Ectodermal cell (in vitro differentiated cells): ENCODE measurements around the gene HSP90AB1.

Experiments
- H3K27ac ChIP-seq: 2 replicates; pipeline ENCODE4 v1.7.0; 2013; ENCODE audit warnings: mild to moderate bottlenecking, low read depth, low read length; ENCODE audit not compliant: insufficient read depth, poor library complexity, severe bottlenecking
- H3K27me3 ChIP-seq: 2 replicates; pipeline ENCODE4 v1.7.0; 2013; ENCODE audit warnings: mild to moderate bottlenecking, low read length; ENCODE audit not compliant: insufficient read depth, control insufficient read depth, poor library complexity, severe bottlenecking
- H3K36me3 ChIP-seq: one replicate; pipeline ENCODE4 v1.7.0; 2013; ENCODE audit warnings: low read length; ENCODE audit not compliant: control insufficient read depth, insufficient read depth
- H3K4me1 ChIP-seq: one replicate; pipeline ENCODE4 v1.7.0; 2013; ENCODE audit warnings: low read length; ENCODE audit not compliant: control insufficient read depth, insufficient read depth
- H3K4me3 ChIP-seq: 2 replicates; pipeline ENCODE4 v1.7.0; 2013; ENCODE audit warnings: low read depth, low read length, control low read depth; ENCODE audit not compliant: insufficient read depth
- H3K9me3 ChIP-seq: 2 replicates; pipeline ENCODE4 v1.7.0; 2013; ENCODE audit warnings: mild to moderate bottlenecking, low read length, moderate library complexity; ENCODE audit not compliant: control insufficient read depth
- WGBS, 2 experiments: methylation state at CpG; one replicate each; pipeline ENCODE4 v1.1.7; 2013; ENCODE audit warnings: missing lambda C conversion rate in 2 of 2; 5-methylcytosine and 5-hydroxymethylcytosine counted together

HSP90AB1 gene

GRCh38 chr6:44277763-44278162 is 30.9 kb downstream of the HSP90AB1 start:
- H3K27ac ChIP-seq: no peak overlapping the region
- peaks cover 61% of the 10 kb centered on the region for H3K27me3 ChIP-seq
- no peaks in the 10 kb centered on the region for H3K9me3 ChIP-seq
- peaks cover 3% of the 10 kb centered on the region for H3K4me1 ChIP-seq
- 82 to 83% methylated on average over 7 of the region's 7 CpGs for WGBS, 2 experiments
- H3K4me3 ChIP-seq: no peak overlapping the region
- no peaks in the 10 kb centered on the region for H3K36me3 ChIP-seq

GRCh38 chr6:44278315-44278714 is 31.4 kb downstream of the HSP90AB1 start:
- no peak overlapping the region for H3K4me3 ChIP-seq
- H3K27ac ChIP-seq: no peak overlapping the region
- WGBS, 2 experiments: 65 to 72% methylated on average over 3 of the region's 3 CpGs
- H3K27me3 ChIP-seq: peaks cover 62% of the 10 kb centered on the region
- H3K36me3 ChIP-seq: no peaks in the 10 kb centered on the region
- peaks cover 3% of the 10 kb centered on the region for H3K4me1 ChIP-seq
- no peaks in the 10 kb centered on the region for H3K9me3 ChIP-seq

GRCh38 chr6:44278774-44279697 is 32.1 kb downstream of the HSP90AB1 start:
- Histone ChIP-seq H3K36me3 (no peaks in the 10 kb centered on the region), H3K4me1 (peaks cover 3% of the 10 kb centered on the region), H3K27ac (no peak overlapping the region), H3K9me3 (no peaks in the 10 kb centered on the region), H3K27me3 (peaks cover 69% of the 10 kb centered on the region), H3K4me3 (no peak overlapping the region)
- 75% methylated on average over 9 of the region's 9 CpGs for WGBS, 2 experiments

- Histone ChIP-seq H3K4me3 (no peak overlapping the region), H3K27me3 (peaks cover 71% of the 10 kb centered on the region), H3K27ac (no peak overlapping the region), H3K36me3 (no peaks in the 10 kb centered on the region), H3K9me3 (no peaks in the 10 kb centered on the region), H3K4me1 (no peaks in the 10 kb centered on the region)
- 48 to 55% methylated on average over 2 of the region's 2 CpGs for WGBS, 2 experiments
Measured at GRCh38 chr6:44284121-44284520, 37.2 kb downstream of the HSP90AB1 start.

- 52 to 55% methylated on average over 4 of the region's 4 CpGs for whole genome bisulfite sequencing, 2 experiments
- peaks cover 72% of the 10 kb centered on the region for H3K27me3 ChIP-seq
Measured at GRCh38 chr6:44284867-44285266, 38.0 kb downstream of the HSP90AB1 start.

GRCh38 chr6:44285552-44286284 is 38.8 kb downstream of the HSP90AB1 start:
- H3K4me1 ChIP-seq: no peaks in the 10 kb centered on the region
- no peak overlapping the region for H3K27ac ChIP-seq
- peaks cover 76% of the 10 kb centered on the region for H3K27me3 ChIP-seq
- H3K36me3 ChIP-seq: no peaks in the 10 kb centered on the region
- no peak overlapping the region for H3K4me3 ChIP-seq
- WGBS, 2 experiments: 76 to 77% methylated on average over 25 of the region's 25 CpGs
- H3K9me3 ChIP-seq: no peaks in the 10 kb centered on the region

More at GRCh38 chr6:44284867-44285266, 38.0 kb downstream of the HSP90AB1 start:
- Histone ChIP-seq H3K4me1 (no peaks in the 10 kb centered on the region), H3K4me3 (no peak overlapping the region), H3K9me3 (no peaks in the 10 kb centered on the region), H3K36me3 (no peaks in the 10 kb centered on the region), H3K27ac (no peak overlapping the region)

- Histone ChIP-seq H3K4me3 (no peak overlapping the region), H3K4me1 (no peaks in the 10 kb centered on the region), H3K9me3 (no peaks in the 10 kb centered on the region), H3K36me3 (no peaks in the 10 kb centered on the region), H3K27me3 (peaks cover 81% of the 10 kb centered on the region), H3K27ac (no peak overlapping the region)
- WGBS, 2 experiments: 85 to 86% methylated on average over 12 of the region's 12 CpGs
Measured at GRCh38 chr6:44286285-44286565, 39.3 kb downstream of the HSP90AB1 start.

- Histone ChIP-seq H3K9me3 (no peaks in the 10 kb centered on the region), H3K27ac (no peak overlapping the region), H3K4me3 (no peak overlapping the region), H3K4me1 (no peaks in the 10 kb centered on the region), H3K27me3 (peaks cover 81% of the 10 kb centered on the region), H3K36me3 (no peaks in the 10 kb centered on the region)
- 31 to 44% methylated on average over 2 of the region's 2 CpGs for WGBS, 2 experiments
Measured at GRCh38 chr6:44286747-44287146, 39.8 kb downstream of the HSP90AB1 start.

- Histone ChIP-seq H3K4me1 (no peaks in the 10 kb centered on the region), H3K36me3 (no peaks in the 10 kb centered on the region), H3K27me3 (peaks cover 74% of the 10 kb centered on the region), H3K9me3 (no peaks in the 10 kb centered on the region), H3K4me3 (no peak overlapping the region), H3K27ac (no peak overlapping the region)
- WGBS, 2 experiments: 70% methylated on average over 7 of the region's 7 CpGs
Measured at GRCh38 chr6:44289726-44290260, 42.9 kb downstream of the HSP90AB1 start.

GRCh38 chr6:44291841-44292240 is 44.9 kb downstream of the HSP90AB1 start:
- H3K4me1 ChIP-seq: peaks cover 4% of the 10 kb centered on the region
- H3K27ac ChIP-seq: no peak overlapping the region
- peaks cover 75% of the 10 kb centered on the region for H3K27me3 ChIP-seq
- WGBS, 2 experiments: 79 to 80% methylated on average over 4 of the region's 4 CpGs
- H3K36me3 ChIP-seq: no peaks in the 10 kb centered on the region
- H3K4me3 ChIP-seq: no peak overlapping the region
- no peaks in the 10 kb centered on the region for H3K9me3 ChIP-seq
